Measurements from ENCODE around the gene ARFIP2.

Gene ARFIP2

DNA sequence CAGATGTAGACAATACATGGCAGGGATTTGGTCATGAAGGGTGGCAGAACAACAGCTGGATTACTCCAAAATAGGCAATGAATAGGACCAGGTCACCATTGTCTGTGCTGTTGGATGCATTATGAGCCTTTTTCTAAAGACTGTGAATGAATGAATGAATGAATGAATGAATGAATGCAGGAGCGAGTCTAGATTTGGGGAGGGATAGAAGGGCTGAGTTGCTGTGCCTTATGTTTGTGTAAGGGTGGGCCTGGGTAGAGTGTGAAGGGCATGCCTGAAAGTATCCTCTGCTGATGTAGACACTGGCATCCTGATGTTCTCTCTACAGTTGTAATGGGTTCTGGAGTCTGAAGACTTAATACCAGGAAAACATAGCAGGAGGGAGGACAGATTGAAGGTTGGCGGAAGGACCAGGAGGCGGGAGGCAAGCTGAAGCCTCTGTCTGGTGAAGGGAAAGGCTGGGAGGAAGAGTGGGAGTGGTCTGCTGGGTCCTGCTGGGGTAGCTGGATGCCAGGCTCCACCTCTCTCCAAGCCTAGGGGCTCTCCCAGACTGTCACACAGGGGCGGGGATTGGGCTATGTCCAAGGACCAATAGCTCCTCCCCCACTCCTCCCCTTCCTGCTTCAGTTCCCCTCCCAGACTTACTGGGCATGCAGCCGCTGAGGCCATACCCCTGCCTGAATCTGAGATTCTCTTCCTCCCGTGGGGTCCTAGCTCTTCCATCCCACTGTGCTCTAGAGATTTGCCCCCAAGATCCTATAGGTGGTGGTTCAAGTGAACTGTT lies 12.2 kb downstream of the ARFIP2 start:
- Mint-ChIP-seq H3K27me3 (no peaks in the 10 kb centered on the region), H3K27ac (no peak overlapping the region), H3K36me3 (peaks cover 6% of the 10 kb centered on the region), H3K4me1 (peaks cover 17% of the 10 kb centered on the region), H3K9me3 (no peaks in the 10 kb centered on the region), H3K4me3 (no peak overlapping the region)

GRCh38 chr11:6459099-6459450 lies 22.1 kb downstream of the ARFIP2 start:
- Mint-ChIP-seq H3K4me3 (no peak overlapping the region), H3K27me3 (no peaks in the 10 kb centered on the region), H3K36me3 (peaks cover 9% of the 10 kb centered on the region)

DNA sequence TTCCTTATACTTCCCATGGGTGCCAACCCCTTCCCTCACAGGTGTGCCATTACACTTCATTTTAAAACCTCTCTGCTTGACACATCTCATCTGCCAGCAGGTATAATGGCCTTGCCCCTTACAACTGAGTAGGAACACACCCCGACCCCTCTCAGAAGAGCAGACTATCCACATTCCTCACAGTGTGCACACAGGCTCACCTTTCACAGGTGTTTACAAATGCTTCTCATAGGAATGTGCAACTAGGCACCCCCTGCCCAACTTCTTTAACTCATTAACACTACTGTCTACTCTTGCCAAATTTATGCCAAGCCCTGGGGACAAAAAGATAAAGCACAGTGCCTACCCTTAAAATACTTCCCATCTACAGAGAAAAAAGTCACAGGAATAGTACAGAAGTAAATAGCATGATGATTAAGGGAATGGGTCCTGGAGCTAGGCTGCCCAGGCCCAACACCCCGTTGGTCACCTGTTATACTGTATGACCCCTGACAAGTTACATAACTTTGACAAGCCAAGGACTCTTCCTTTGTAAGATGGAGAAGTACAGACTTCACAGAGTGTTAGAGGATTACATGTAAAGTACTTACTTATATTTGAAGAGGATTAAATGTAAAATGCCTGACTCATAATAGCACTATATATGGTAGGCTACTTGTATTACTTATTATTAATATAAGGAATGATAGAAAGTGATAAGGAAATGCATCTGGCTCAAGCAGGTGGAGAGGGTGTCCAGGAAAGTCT lies 22.6 kb downstream of the ARFIP2 start:
- H3K27ac Mint-ChIP-seq, result no peak overlapping the region
- no peaks in the 10 kb centered on the region for H3K9me3 Mint-ChIP-seq
- H3K4me1 Mint-ChIP-seq, result no peaks in the 10 kb centered on the region
- H3K4me3 Mint-ChIP-seq, result no peak overlapping the region
- H3K27me3 Mint-ChIP-seq, result no peaks in the 10 kb centered on the region
- peaks cover 5% of the 10 kb centered on the region for H3K36me3 Mint-ChIP-seq

More at GRCh38 chr11:6459099-6459450, 22.1 kb downstream of the ARFIP2 start:
- no peaks in the 10 kb centered on the region for H3K4me1 Mint-ChIP-seq
- no peaks in the 10 kb centered on the region for H3K9me3 Mint-ChIP-seq
- no peak overlapping the region for H3K27ac Mint-ChIP-seq

GRCh38 chr11:6457581-6458320 lies 23.4 kb downstream of the ARFIP2 start:
- no peaks in the 10 kb centered on the region for H3K9me3 Mint-ChIP-seq
- H3K4me3 Mint-ChIP-seq, result no peak overlapping the region

GRCh38 chr11:6456361-6457073 lies 24.6 kb downstream of the ARFIP2 start:
- H3K4me3 Mint-ChIP-seq, result no peak overlapping the region
- no peaks in the 10 kb centered on the region for H3K9me3 Mint-ChIP-seq
- H3K27ac Mint-ChIP-seq, result no peak overlapping the region
- H3K36me3 Mint-ChIP-seq, result peaks cover 3% of the 10 kb centered on the region
- no peaks in the 10 kb centered on the region for H3K4me1 Mint-ChIP-seq
- no peaks in the 10 kb centered on the region for H3K27me3 Mint-ChIP-seq

More at GRCh38 chr11:6457581-6458320, 23.4 kb downstream of the ARFIP2 start:
- H3K36me3 Mint-ChIP-seq, result peaks cover 3% of the 10 kb centered on the region
- H3K4me1 Mint-ChIP-seq, result no peaks in the 10 kb centered on the region
- no peak overlapping the region for H3K27ac Mint-ChIP-seq
- H3K27me3 Mint-ChIP-seq, result no peaks in the 10 kb centered on the region

GRCh38 chr11:6455070-6455469 lies 26.1 kb downstream of the ARFIP2 start:
- Mint-ChIP-seq H3K4me1 (no peaks in the 10 kb centered on the region), H3K27me3 (no peaks in the 10 kb centered on the region), H3K36me3 (peaks cover 3% of the 10 kb centered on the region), H3K27ac (no peak overlapping the region), H3K4me3 (no peak overlapping the region), H3K9me3 (no peaks in the 10 kb centered on the region)

DNA sequence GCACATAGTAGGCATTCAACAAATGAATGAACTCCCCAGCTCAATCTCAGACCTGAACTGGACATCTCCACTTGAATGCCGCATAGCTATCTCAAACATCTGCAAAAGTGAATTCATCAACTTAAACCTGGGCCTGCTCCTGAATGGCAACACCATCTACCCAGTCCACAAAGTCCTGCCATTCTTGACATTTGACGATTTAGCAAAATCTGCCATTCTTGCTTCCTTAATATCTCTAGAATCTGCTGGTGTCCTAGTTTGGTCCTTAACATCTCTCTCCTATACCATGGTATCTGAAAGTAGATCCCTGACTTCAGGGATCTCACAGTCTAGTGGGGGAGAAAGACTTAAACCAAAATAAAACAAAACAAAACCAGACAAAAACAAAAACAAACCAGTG lies 28.0 kb downstream of the ARFIP2 start:
- no peak overlapping the region for H3K27ac Mint-ChIP-seq
- no peaks in the 10 kb centered on the region for H3K9me3 Mint-ChIP-seq
- no peaks in the 10 kb centered on the region for H3K4me1 Mint-ChIP-seq
- peaks cover 3% of the 10 kb centered on the region for H3K36me3 Mint-ChIP-seq
- H3K27me3 Mint-ChIP-seq, result no peaks in the 10 kb centered on the region
- no peak overlapping the region for H3K4me3 Mint-ChIP-seq

- Mint-ChIP-seq H3K27ac (no peak overlapping the region), H3K27me3 (no peaks in the 10 kb centered on the region), H3K4me3 (no peak overlapping the region), H3K36me3 (peaks cover 3% of the 10 kb centered on the region), H3K9me3 (no peaks in the 10 kb centered on the region), H3K4me1 (no peaks in the 10 kb centered on the region)
These were observed 28.9 kb downstream of the ARFIP2 start for GRCh38 chr11:6452219-6452618.

DNA sequence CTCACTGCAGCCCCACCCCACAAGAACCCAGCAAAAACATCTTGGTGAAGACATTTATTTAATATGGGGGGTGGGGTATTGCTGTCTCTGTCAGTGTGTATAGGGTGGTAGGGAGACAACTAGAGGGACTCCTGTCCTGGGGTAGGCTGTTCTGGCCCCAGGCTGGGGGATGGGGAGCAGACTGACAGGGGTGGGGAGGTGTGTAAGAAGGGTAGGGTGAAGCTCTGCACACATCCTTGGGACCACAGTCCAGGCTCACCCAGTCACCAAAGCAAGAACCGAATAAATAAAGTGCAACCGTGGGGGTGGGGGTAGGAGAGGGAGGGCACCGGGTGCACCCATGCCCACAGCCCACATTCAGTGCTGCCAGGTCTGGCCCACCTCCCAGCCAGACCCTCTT lies 32.6 kb downstream of the ARFIP2 start:
- no peaks in the 10 kb centered on the region for H3K9me3 Mint-ChIP-seq
- H3K36me3 Mint-ChIP-seq, result no peaks in the 10 kb centered on the region
- H3K4me1 Mint-ChIP-seq, result no peaks in the 10 kb centered on the region
- H3K27me3 Mint-ChIP-seq, result no peaks in the 10 kb centered on the region
- no peak overlapping the region for H3K4me3 Mint-ChIP-seq
- no peak overlapping the region for H3K27ac Mint-ChIP-seq

DNA sequence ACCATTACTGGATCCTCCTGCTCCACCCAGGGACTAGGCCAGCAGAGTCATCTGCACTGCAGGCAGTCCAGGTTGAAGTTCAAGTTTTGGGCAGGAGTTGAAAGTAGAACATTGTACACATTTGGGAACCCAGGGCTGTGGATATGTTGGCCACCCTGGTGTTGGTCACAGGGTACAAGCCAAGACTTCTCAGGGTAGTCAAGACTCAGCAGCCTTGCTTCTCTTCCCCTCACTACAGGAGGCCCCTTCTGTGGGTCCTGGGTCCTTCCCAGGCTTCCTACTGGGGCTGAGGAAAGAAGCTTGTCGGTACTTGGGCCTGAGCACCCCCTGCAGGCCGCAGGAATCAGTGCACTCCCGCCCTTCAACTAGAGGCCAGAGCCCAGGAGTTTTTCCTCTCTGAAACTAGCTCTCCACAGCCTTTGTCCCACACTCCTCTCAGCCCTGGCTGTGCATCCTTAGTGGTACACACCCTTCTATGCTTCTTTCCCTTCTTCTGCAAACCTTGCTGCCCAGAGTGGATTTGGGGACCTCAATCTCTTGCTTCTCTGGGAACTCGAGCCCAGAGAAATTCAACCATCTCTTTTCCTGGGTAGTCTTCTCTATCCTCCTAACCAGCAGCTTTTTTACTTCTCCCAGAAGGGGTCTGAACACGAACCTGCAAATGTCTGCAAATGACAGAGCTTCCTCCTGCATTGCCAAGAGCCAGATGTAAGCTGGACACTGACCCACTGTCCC lies 37.7 kb downstream of the ARFIP2 start:
- Mint-ChIP-seq H3K9me3 (no peaks in the 10 kb centered on the region), H3K27me3 (no peaks in the 10 kb centered on the region), H3K27ac (no peak overlapping the region), H3K36me3 (no peaks in the 10 kb centered on the region), H3K4me1 (no peaks in the 10 kb centered on the region), H3K4me3 (no peak overlapping the region)

DNA sequence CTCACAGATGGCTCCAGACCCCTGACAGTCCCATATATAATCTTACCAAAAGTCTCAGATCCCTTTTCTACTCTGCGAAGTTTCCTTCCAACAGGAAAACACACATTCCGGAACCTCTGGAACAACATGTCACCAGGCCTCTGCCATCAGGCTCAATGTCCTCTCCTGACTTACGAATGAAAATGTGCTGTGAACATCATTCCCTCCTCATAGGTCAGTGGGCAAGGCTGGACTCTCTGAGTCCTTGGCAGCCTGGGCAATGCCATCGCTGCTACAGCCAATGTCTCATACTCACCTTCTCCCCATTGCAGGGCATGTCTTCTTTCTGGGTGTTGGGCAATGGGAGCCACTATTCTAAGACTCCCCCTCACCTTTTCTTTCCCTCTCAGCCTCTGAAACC lies 38.7 kb downstream of the ARFIP2 start:
- Mint-ChIP-seq H3K9me3 (no peaks in the 10 kb centered on the region), H3K27me3 (no peaks in the 10 kb centered on the region), H3K27ac (no peak overlapping the region)

DNA sequence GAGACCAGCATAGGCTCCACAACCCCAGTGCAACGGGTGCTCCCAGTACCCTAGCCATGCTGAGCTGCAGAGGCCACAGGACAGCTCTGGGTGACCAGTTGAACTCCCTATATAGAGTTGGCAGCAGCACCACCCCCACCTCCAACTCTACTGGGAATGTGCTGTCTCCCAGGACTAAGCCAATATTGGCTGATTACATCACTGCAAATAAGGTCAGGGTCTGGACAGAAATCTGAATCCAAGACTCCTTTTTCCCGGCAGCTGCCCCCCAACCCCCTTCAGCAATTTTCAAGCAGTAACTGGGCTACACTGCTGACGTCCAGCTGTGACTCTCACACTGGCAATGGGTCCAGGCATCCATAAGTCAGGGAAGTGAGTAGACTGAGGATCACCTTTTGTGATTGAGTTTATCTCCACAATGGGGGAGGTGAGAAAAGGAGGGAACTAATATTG lies 40.2 kb downstream of the ARFIP2 start, which contains the start of gene HPX:
HPX (minus strand) TSS at position 82 of the 453 bp plus-strand sequence; CDS start at position 58, 24 bp downstream.
- Mint-ChIP-seq H3K4me1 (peaks cover 1% of the 10 kb centered on the region), H3K36me3 (no peaks in the 10 kb centered on the region), H3K4me3 (no peak within 1 kb of the TSS), H3K9me3 (no peaks in the 10 kb centered on the region), H3K27me3 (no peaks in the 10 kb centered on the region), H3K27ac (peak within 1 kb of the TSS; percentile 14)

More for the DNA sequence above, 38.7 kb downstream of the ARFIP2 start:
- H3K4me1 Mint-ChIP-seq, result no peaks in the 10 kb centered on the region
- H3K4me3 Mint-ChIP-seq, result no peak overlapping the region
- H3K36me3 Mint-ChIP-seq, result no peaks in the 10 kb centered on the region

- Mint-ChIP-seq H3K27me3 (no peaks in the 10 kb centered on the region), H3K4me1 (peaks cover 4% of the 10 kb centered on the region), H3K36me3 (no peaks in the 10 kb centered on the region), H3K9me3 (no peaks in the 10 kb centered on the region), H3K27ac (no peak overlapping the region), H3K4me3 (no peak overlapping the region)
These were observed 42.1 kb downstream of the ARFIP2 start for GRCh38 chr11:6438979-6439571.

GRCh38 chr11:6437993-6438392 lies 43.1 kb downstream of the ARFIP2 start:
- Mint-ChIP-seq H3K9me3 (no peaks in the 10 kb centered on the region), H3K4me1 (peaks cover 4% of the 10 kb centered on the region), H3K4me3 (no peak overlapping the region), H3K27me3 (no peaks in the 10 kb centered on the region), H3K36me3 (no peaks in the 10 kb centered on the region), H3K27ac (no peak overlapping the region)

All from activated naive CD4-positive, alpha-beta T cell treated with anti-CD3 and anti-CD28 coated beads, Interleukin-2, amount 50 U/mL, for 24 hours (primary cell).